DOHH2 (cell line): Measurements from ENCODE around the gene HSPA1L.
"Not testable (repeated sequence)": the region's sequence is repeated elsewhere in the genome, so short reads cannot be mapped to it uniquely, and the experiment has no call there.

Experiments used
- H3F3A ChIP-seq: fragments of 200-600 bp; sonication (generic), shearing (Covaris generic); 2 replicates; pipeline ENCODE4 v1.6.0; 2016; ENCODE audit warnings: antibody characterized with exemption, mild to moderate bottlenecking; ENCODE audit not compliant: control insufficient read depth, insufficient read depth
- H3K27ac ChIP-seq: fragments of 200-600 bp; sonication (generic); 2 replicates; pipeline ENCODE4 v1.5.1; 2014; ENCODE audit warnings: low read depth, mild to moderate bottlenecking, low read length, moderate library complexity
- H3K27me3 ChIP-seq: fragments of 200-600 bp; sonication (generic); 2 replicates; pipeline ENCODE4 v1.6.1; 2014; ENCODE audit warnings: mild to moderate bottlenecking, low read length, mixed read lengths; ENCODE audit not compliant: control insufficient read depth
- H3K36me3 ChIP-seq: fragments of 200-600 bp; sonication (generic); 2 replicates; pipeline ENCODE4 v1.6.1; 2014; ENCODE audit warnings: mild to moderate bottlenecking, low read length, moderate library complexity, mixed read lengths; ENCODE audit not compliant: control insufficient read depth
- H3K4me1 ChIP-seq: fragments of 200-600 bp; sonication (generic); 2 replicates; pipeline ENCODE4 v1.6.1; 2014; ENCODE audit warnings: mild to moderate bottlenecking, low read length, mixed read lengths; ENCODE audit not compliant: control insufficient read depth
- H3K4me2 ChIP-seq: fragments of 200-600 bp; sonication (generic); 2 replicates; pipeline ENCODE4 v1.6.0; 2014; ENCODE audit warnings: mild to moderate bottlenecking, low read length, moderate library complexity
- H3K4me3 ChIP-seq: fragments of 200-600 bp; sonication (generic); 2 replicates; pipeline ENCODE4 v1.5.1; 2014; ENCODE audit warnings: mild to moderate bottlenecking, low read length, mixed read lengths
- H3K79me2 ChIP-seq: fragments of 200-600 bp; sonication (generic); 2 replicates; pipeline ENCODE4 v1.6.1; 2014; ENCODE audit warnings: mild to moderate bottlenecking, low read length, mixed read lengths; ENCODE audit not compliant: control insufficient read depth
- H3K9me2 ChIP-seq: fragments of 200-600 bp; sonication (generic); replicated peaks from 2 replicates; pipeline ENCODE4 v1.6.1; 2014; ENCODE audit warnings: mild to moderate bottlenecking, low read length, mixed read lengths; ENCODE audit not compliant: control insufficient read depth
- H3K9me3 ChIP-seq: fragments of 200-600 bp; sonication (generic); 2 replicates; pipeline ENCODE4 v1.6.1; 2014; ENCODE audit warnings: antibody characterized with exemption, low read length, mixed read lengths; ENCODE audit not compliant: control insufficient read depth, insufficient read depth
- H4K20me1 ChIP-seq: fragments of 200-600 bp; sonication (generic); 2 replicates; pipeline ENCODE4 v1.6.0; 2014; ENCODE audit warnings: low read depth, mild to moderate bottlenecking, antibody characterized with exemption, low read length, moderate library complexity; ENCODE audit not compliant: control insufficient read depth, insufficient read depth
- EZH2phosphoT487 ChIP-seq: fragments of 200-600 bp; sonication (generic); IDR thresholded peaks from 2 replicates; pipeline ENCODE4 v1.6.1; 2017; ENCODE audit warnings: borderline replicate concordance, mild to moderate bottlenecking, antibody characterized with exemption, low read length, moderate library complexity, mixed read lengths
- TF ChIP-seq, protein P1 (sequence below): fragments of 200-600 bp; sonication (generic); IDR thresholded peaks from one replicate; pipeline ENCODE4 v1.5.1; 2014; ENCODE audit warnings: antibody characterized with exemption, mild to moderate bottlenecking, low read depth, low read length; ENCODE audit not compliant: poor library complexity, severe bottlenecking

Gene HSPA1L

DNA sequence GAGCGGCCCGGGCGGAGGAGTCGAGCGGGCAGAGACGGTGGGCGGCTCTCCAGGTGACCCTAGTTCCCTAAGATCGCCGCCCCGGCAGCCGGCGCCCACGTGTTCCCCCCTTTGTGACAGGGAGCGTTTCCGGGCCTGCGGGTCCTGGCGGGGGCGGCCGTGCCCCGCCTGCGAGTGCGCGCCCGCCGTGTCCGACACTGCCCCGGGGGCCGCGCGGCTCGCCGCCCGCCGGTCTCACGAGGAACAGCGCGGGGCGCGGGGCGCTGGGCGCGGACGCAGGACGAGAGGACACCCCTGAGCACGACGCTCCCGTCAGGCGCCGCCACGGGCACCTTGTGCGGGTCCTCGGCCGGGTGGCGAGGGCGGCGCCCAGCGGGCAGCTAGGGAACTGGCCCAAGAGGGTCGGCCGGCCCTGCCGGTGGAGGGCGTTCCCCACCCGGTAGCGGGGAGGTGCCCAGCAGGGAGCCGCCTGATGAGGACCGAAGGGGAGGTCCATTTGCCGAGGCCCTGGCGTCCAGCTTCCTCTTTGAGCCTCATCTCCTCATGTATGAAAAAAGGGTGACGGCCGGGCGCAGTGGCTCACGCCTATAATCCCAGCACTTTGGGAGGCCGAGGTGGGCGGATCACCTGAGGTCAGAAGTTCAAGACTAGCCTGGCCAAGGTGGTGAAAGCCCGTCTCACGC lies 19.3 kb downstream of the HSPA1L start, which contains the start of gene VARS1:
VARS1 (minus strand) TSS at position 137 of the 683 bp plus-strand sequence. CDS start 535 bp downstream, outside the sequence.
- Histone ChIP-seq H3K9me3 (no peaks in the 10 kb centered on the region), H3K79me2 (peaks cover 38% of the 10 kb centered on the region), H3F3A (peaks cover 17% of the 10 kb centered on the region), H3K27ac (peak within 1 kb of the TSS; percentile 71), H4K20me1 (no peaks in the 10 kb centered on the region), H3K4me1 (peaks cover 46% of the 10 kb centered on the region), H3K9me2 (no peaks in the 10 kb centered on the region), H3K27me3 (no peaks in the 10 kb centered on the region), H3K36me3 (peaks cover 53% of the 10 kb centered on the region), H3K4me3 (peak within 1 kb of the TSS; percentile 97), H3K4me2 (peak within 1 kb of the TSS; percentile 89)
- TF ChIP-seq, protein P1, sequence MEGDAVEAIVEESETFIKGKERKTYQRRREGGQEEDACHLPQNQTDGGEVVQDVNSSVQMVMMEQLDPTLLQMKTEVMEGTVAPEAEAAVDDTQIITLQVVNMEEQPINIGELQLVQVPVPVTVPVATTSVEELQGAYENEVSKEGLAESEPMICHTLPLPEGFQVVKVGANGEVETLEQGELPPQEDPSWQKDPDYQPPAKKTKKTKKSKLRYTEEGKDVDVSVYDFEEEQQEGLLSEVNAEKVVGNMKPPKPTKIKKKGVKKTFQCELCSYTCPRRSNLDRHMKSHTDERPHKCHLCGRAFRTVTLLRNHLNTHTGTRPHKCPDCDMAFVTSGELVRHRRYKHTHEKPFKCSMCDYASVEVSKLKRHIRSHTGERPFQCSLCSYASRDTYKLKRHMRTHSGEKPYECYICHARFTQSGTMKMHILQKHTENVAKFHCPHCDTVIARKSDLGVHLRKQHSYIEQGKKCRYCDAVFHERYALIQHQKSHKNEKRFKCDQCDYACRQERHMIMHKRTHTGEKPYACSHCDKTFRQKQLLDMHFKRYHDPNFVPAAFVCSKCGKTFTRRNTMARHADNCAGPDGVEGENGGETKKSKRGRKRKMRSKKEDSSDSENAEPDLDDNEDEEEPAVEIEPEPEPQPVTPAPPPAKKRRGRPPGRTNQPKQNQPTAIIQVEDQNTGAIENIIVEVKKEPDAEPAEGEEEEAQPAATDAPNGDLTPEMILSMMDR, result peak; percentile 68
- no peak for TF ChIP-seq EZH2phosphoT487

DNA sequence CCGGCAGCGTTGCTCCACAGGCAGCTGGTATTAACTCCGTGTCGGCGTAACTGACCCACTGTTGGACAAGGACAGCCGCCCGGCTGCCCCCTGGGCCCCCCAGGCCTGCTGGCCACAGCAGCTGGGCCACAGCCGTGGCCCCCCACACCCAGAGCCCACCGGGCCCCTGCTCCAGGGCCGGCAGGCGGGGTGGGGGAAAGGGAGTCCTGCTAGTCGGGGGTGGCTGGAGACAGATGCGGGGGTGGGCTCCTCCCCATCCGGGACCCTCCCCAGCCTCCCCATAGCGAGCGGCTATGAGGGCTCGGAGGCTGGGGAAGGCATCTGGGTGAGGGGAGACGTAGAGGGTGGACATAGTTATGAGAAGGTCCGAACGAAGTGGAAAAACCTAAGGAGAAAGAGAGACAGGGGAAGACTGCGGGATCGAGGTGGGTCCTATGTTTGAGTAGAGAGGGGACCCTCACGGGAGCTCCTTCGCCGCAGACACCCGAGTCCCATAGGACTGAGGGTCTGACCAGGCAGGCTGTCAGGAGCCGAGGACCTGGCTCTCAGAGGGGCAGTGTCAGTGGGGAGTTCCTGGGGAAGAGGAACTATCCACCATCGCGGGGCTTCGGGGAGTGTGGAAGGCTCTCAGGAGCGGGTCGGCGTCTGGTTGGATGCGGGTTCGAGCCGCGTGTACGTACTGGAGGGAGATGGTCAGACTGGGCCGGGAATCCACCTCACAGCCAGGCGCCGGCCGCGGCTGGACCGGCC lies 20.0 kb downstream of the HSPA1L start:
- Histone ChIP-seq H3K36me3 (peaks cover 60% of the 10 kb centered on the region), H3K79me2 (peaks cover 41% of the 10 kb centered on the region)

DNA sequence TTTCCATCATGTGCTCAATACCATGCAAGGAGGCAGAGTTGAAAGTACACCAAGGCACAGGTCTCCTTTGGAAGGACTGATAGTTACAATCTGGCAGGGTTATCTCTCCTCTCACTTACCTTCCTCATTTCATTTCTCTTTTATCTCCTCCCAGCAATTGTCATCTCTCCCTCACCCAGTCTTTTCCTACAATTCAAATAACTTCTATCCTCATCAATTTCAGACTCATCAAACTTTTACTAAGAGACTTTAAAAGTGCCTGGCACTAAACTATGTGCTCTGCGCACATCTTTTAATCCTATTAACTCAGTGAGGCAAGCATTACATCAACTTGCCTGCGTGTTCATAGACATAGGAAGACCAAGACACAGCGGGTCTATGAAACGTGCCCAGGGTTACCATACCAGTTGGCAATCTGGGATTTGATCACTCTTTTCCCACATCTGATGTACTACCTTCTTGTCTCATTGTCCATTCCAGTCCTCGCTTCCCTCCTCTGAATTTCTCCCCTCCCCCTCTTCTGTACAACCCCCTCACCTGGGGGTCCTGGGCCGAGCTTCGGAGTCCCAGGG lies 20.7 kb downstream of the HSPA1L start:
- Histone ChIP-seq H3K27me3 (no peaks in the 10 kb centered on the region), H3K9me3 (no peaks in the 10 kb centered on the region), H3K36me3 (peaks cover 61% of the 10 kb centered on the region), H3K4me1 (peaks cover 59% of the 10 kb centered on the region), H4K20me1 (no peaks in the 10 kb centered on the region), H3K9me2 (no peaks in the 10 kb centered on the region), H3K4me3 (peak overlapping the region; percentile 97), H3F3A (peaks cover 21% of the 10 kb centered on the region), H3K79me2 (peaks cover 41% of the 10 kb centered on the region), H3K4me2 (peak overlapping the region; percentile 89), H3K27ac (peak overlapping the region; percentile 60)
- TF ChIP-seq, protein P1, result no peak
- TF ChIP-seq EZH2phosphoT487, result no peak

More for the DNA sequence above, 20.0 kb downstream of the HSPA1L start:
- no peaks in the 10 kb centered on the region for H3K9me3 ChIP-seq
- peak overlapping the region; percentile 60 for H3K27ac ChIP-seq
- no peaks in the 10 kb centered on the region for H3K27me3 ChIP-seq
- H3K4me2 ChIP-seq, result peak overlapping the region; percentile 89
- no peak for TF ChIP-seq EZH2phosphoT487
- TF ChIP-seq, protein P1, result no peak
- H3F3A ChIP-seq, result peaks cover 21% of the 10 kb centered on the region
- H3K4me1 ChIP-seq, result peaks cover 53% of the 10 kb centered on the region
- H3K9me2 ChIP-seq, result no peaks in the 10 kb centered on the region
- H3K4me3 ChIP-seq, result peak overlapping the region; percentile 97
- no peaks in the 10 kb centered on the region for H4K20me1 ChIP-seq

DNA sequence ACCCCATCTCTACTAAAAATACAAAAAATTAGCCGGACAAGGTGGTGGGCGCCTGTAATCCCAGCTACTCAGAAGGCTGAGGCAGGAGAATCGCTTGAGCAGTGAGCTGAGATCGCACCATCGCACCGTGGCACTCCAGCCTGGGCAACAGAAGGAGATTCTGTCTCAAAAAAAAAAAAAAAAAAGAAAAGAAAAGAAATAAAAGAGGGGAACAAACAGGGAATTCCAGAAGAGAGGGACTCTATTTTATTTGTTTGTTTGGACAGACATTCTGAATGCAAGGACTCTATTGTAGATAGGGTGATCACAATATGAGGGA lies 21.2 kb downstream of the HSPA1L start:
- Histone ChIP-seq H3K4me3 (peak overlapping the region; percentile 97), H3K4me2 (peak overlapping the region; percentile 89), H3K4me1 (peaks cover 61% of the 10 kb centered on the region), H3F3A (peaks cover 22% of the 10 kb centered on the region), H3K36me3 (peaks cover 62% of the 10 kb centered on the region), H3K27ac (peak overlapping the region; percentile 60; the same call in 1 of the 2 replicates), H3K79me2 (peaks cover 42% of the 10 kb centered on the region)
- not testable (repeated sequence) for H4K20me1 ChIP-seq, H3K27me3 ChIP-seq, H3K9me3 ChIP-seq, H3K9me2 ChIP-seq
